WI38 (cell line): Measurements from ENCODE around the gene HTT-AS.
A peak's percentile ranks its signal among the peaks of the same experiment; 100 is the strongest.

Experiments
- H3K4me3 ChIP-seq: 2 replicates; pipeline ENCODE4 v1.5.1; 2011; ENCODE audit warnings: low read depth, mild to moderate bottlenecking, control low read depth, low read length
- CTCF ChIP-seq: IDR thresholded peaks from 2 replicates; pipeline ENCODE4 v1.5.1; 2012; ENCODE audit warnings: low read depth, mild to moderate bottlenecking, control low read depth, low read length

HTT-AS gene

GRCh38 chr4:3047464-3048286 is 26.7 kb downstream of the HTT-AS start:
- H3K4me3 ChIP-seq: no peak overlapping the region

GRCh38 chr4:3046623-3047022 is 27.7 kb downstream of the HTT-AS start:
- TF ChIP-seq CTCF: no peak
- H3K4me3 ChIP-seq: no peak overlapping the region

More at GRCh38 chr4:3047464-3048286, 26.7 kb downstream of the HTT-AS start:
- TF ChIP-seq CTCF: peak; percentile 73

- no peak overlapping the region for H3K4me3 ChIP-seq
- TF ChIP-seq CTCF: no peak
These were observed 28.2 kb downstream of the HTT-AS start for GRCh38 chr4:3046162-3046561.

GRCh38 chr4:3044870-3045819 is 29.2 kb downstream of the HTT-AS start:
- no peak overlapping the region for H3K4me3 ChIP-seq
- no peak for TF ChIP-seq CTCF

- TF ChIP-seq CTCF: no peak
- no peak overlapping the region for H3K4me3 ChIP-seq
These were observed 30.9 kb downstream of the HTT-AS start for GRCh38 chr4:3043282-3044020.

GRCh38 chr4:3042226-3042625 is 32.1 kb downstream of the HTT-AS start:
- no peak for TF ChIP-seq CTCF
- peak overlapping the region; percentile 52 for H3K4me3 ChIP-seq
